ENCODE measurements around the gene CCNA2. TPM values are rescaled to one million over a fixed set of nuclear protein-coding genes. Genes with fewer than 3 reads are reported as not detected.

Gene CCNA2
- total and polyA plus RNA-seq, 2 donors (not counting 3 experiments of a cell fraction or from before 2014, with no cell fraction given): 23.3 to 65.4 TPM

- H3K27me3 ChIP-seq (ENCODE audit: control insufficient read depth in 2 of 2, insufficient read depth in 2 of 2, low read length in 2 of 2): no peaks in the 10 kb centered on the region
- no peaks in the 10 kb centered on the region for H3K9me1 ChIP-seq (replicated peaks; ENCODE audit: control insufficient read depth, extremely low read depth, insufficient read depth, low read length)
- FAIRE-seq: no peak
- dilution Hi-C loops (cut with MboI; ENCODE audit: extremely low pct_ligation_motif_present, low sequenced_read_pairs): no loop called here
- H3K4me1 ChIP-seq (ENCODE audit: control insufficient read depth, extremely low read depth, insufficient read depth, low read length): no peaks in the 10 kb centered on the region
- peaks cover 0 to 3% of the 10 kb centered on the region in 2 experiments for H3K36me3 ChIP-seq (ENCODE audit: control insufficient read depth in 2 of 2, extremely low read depth in 1 of 2, insufficient read depth in 2 of 2, low read length in 2 of 2)
- DNase-seq (ENCODE audit: low read depth, low spot score): no peak
- H3K9ac ChIP-seq (replicated peaks; ENCODE audit: extremely low read depth, insufficient read depth, low read length): no peak overlapping the region
- intact Hi-C loops (cut with micrococcal nuclease): no loop called here
- ChIA-PET CTCF (no interaction called here), POLR2A (no interaction called here)
- no peaks in the 10 kb centered on the region for H3K9me3 ChIP-seq (replicated peaks; ENCODE audit: control insufficient read depth, insufficient read depth, low read length)
- H3K4me3 ChIP-seq (replicated peaks in 1 of 3; ENCODE audit: insufficient read depth in 1 of 3, low read depth in 1 of 3, low read length in 3 of 3): no peak overlapping the region
- H4K20me1 ChIP-seq (replicated peaks; ENCODE audit: control insufficient read depth, extremely low read depth, insufficient read depth, low read length): no peaks in the 10 kb centered on the region
- no peak overlapping the region for H2AFZ ChIP-seq (ENCODE audit: low read depth, low read length)
- H3K79me2 ChIP-seq (ENCODE audit: control insufficient read depth, insufficient read depth, low read length): no peaks in the 10 kb centered on the region
- H3K27ac ChIP-seq (ENCODE audit: insufficient read depth, low read depth, low read length): no peak overlapping the region
- TF ChIP-seq CTCF (IDR thresholded peaks at IDR 0.05; ENCODE audit: extremely low read depth in 1 of 2, insufficient read depth in 1 of 2, low read depth in 1 of 2, low read length in 2 of 2) (no peak), FOS (IDR thresholded peaks at IDR 0.05; ENCODE audit: borderline replicate concordance, insufficient read depth, low read length) (no peak), POLR2AphosphoS5 (IDR thresholded peaks at IDR 0.05; ENCODE audit: insufficient read depth, low read depth, low read length) (no peak), JUN (IDR thresholded peaks at IDR 0.05; ENCODE audit: borderline replicate concordance, insufficient read depth, insufficient read length, low read depth) (no peak), MYC (IDR thresholded peaks at IDR 0.05; ENCODE audit: low read depth, low read length) (no peak), MAX (IDR thresholded peaks at IDR 0.05; ENCODE audit: insufficient read depth, insufficient read length) (no peak), GATA2 (IDR thresholded peaks at IDR 0.05; ENCODE audit: insufficient read depth, insufficient read length, low read depth, low read length) (no peak), EZH2 (IDR thresholded peaks at IDR 0.05; ENCODE audit: borderline replicate concordance, low read depth, low read length, severe bottlenecking) (no peak), POLR2A (IDR thresholded peaks at IDR 0.05; ENCODE audit: low read depth, low read length) (no peak)
- BruUV-seq (replicated peaks): no TSS peak
- H3K4me2 ChIP-seq (ENCODE audit: insufficient read depth, low read length): no peak overlapping the region
Observed at GRCh38 chr4:121838136-121838535, 14.5 kb upstream of the CCNA2 start.

Data from endothelial cell of umbilical vein (primary cell).